AG10803 (cell line): ENCODE measurements around the gene ZSWIM6.

Experiments used
- DNase-seq: peaks from one replicate; pipeline ENCODE4 v3.0.0; 2010; ENCODE audit warnings: low read depth
- H3K4me3 ChIP-seq: 2 replicates; pipeline ENCODE4 v1.5.1; 2011; ENCODE audit warnings: mild to moderate bottlenecking, low read length, control low read depth
- CTCF ChIP-seq: conservative IDR thresholded peaks from 2 replicates; pipeline ENCODE4 v1.5.1; 2011; ENCODE audit warnings: mild to moderate bottlenecking, low read length, control low read depth, inconsistent platforms

The ZSWIM6 gene

GRCh38 chr5:61516946-61517345 lies 184.9 kb downstream of the ZSWIM6 start:
- TF ChIP-seq CTCF = no peak
- no peak for DNase-seq
- H3K4me3 ChIP-seq = no peak overlapping the region

GRCh38 chr5:61519728-61520277 lies 187.7 kb downstream of the ZSWIM6 start:
- H3K4me3 ChIP-seq = no peak overlapping the region
- no peak for TF ChIP-seq CTCF
- no peak for DNase-seq

- H3K4me3 ChIP-seq = no peak overlapping the region
- TF ChIP-seq CTCF = no peak
- DNase-seq = no peak
Measured at GRCh38 chr5:61523073-61523472, 191.0 kb downstream of the ZSWIM6 start.

GRCh38 chr5:61523997-61524396 lies 191.9 kb downstream of the ZSWIM6 start:
- H3K4me3 ChIP-seq = no peak overlapping the region
- no peak for DNase-seq
- no peak for TF ChIP-seq CTCF

GRCh38 chr5:61525512-61526206 lies 193.6 kb downstream of the ZSWIM6 start:
- no peak overlapping the region for H3K4me3 ChIP-seq
- TF ChIP-seq CTCF = no peak
- DNase-seq = no peak

GRCh38 chr5:61526207-61526519 lies 194.1 kb downstream of the ZSWIM6 start:
- no peak for TF ChIP-seq CTCF
- H3K4me3 ChIP-seq = no peak overlapping the region
- no peak for DNase-seq

- no peak overlapping the region for H3K4me3 ChIP-seq
- no peak for TF ChIP-seq CTCF
- no peak for DNase-seq
Measured at GRCh38 chr5:61532983-61533382, 200.9 kb downstream of the ZSWIM6 start.
